ENCODE measurements around the gene MTA3. TPM values are rescaled to one million over a fixed set of nuclear protein-coding genes. Genes with fewer than 3 reads are reported as not detected.
"Not testable (repeated sequence)": the region's sequence is repeated elsewhere in the genome, so short reads cannot be mapped to it uniquely, and the experiment has no call there.

MTA3 gene
- total and polyA plus RNA-seq, 2 experiments from 2014 or later: 52.2 to 52.9 TPM

DNA sequence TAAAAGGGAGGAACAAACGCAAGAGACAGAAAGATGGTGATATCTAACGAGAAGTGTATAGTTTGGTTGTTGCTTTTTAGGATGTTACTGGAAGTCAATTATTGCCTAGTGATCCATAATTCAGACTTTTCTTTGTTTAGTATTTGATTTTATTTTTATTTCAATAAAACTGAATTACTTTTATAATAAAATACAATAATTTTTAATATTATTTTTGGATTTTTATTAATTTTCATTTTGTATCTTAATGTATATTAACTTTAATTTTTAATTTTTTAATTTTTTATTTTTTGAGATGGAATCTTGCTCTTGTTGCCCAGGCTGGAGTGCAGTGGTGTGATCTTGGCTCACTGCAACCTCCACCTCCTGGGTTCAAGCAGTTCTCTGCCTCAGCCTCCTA, 55.6 kb downstream of the MTA3 start:
- H3K27ac ChIP-seq: no peak overlapping the region
- no peaks in the 10 kb centered on the region for H3K4me1 ChIP-seq (ENCODE audit: low read depth)
- no peaks in the 10 kb centered on the region for H3K9me3 ChIP-seq (ENCODE audit: low read depth)
- H3K36me3 ChIP-seq: peaks cover 3% of the 10 kb centered on the region
- no peak overlapping the region for H3K4me3 ChIP-seq
- no peaks in the 10 kb centered on the region for H3K27me3 ChIP-seq
- TF ChIP-seq, protein P1, sequence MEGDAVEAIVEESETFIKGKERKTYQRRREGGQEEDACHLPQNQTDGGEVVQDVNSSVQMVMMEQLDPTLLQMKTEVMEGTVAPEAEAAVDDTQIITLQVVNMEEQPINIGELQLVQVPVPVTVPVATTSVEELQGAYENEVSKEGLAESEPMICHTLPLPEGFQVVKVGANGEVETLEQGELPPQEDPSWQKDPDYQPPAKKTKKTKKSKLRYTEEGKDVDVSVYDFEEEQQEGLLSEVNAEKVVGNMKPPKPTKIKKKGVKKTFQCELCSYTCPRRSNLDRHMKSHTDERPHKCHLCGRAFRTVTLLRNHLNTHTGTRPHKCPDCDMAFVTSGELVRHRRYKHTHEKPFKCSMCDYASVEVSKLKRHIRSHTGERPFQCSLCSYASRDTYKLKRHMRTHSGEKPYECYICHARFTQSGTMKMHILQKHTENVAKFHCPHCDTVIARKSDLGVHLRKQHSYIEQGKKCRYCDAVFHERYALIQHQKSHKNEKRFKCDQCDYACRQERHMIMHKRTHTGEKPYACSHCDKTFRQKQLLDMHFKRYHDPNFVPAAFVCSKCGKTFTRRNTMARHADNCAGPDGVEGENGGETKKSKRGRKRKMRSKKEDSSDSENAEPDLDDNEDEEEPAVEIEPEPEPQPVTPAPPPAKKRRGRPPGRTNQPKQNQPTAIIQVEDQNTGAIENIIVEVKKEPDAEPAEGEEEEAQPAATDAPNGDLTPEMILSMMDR (IDR thresholded peaks at IDR 0.05; ENCODE audit: low read depth, low read length): no peak
- DNase-seq (ENCODE audit: low read depth in 1 of 2, low spot score in 1 of 2): no peak

DNA sequence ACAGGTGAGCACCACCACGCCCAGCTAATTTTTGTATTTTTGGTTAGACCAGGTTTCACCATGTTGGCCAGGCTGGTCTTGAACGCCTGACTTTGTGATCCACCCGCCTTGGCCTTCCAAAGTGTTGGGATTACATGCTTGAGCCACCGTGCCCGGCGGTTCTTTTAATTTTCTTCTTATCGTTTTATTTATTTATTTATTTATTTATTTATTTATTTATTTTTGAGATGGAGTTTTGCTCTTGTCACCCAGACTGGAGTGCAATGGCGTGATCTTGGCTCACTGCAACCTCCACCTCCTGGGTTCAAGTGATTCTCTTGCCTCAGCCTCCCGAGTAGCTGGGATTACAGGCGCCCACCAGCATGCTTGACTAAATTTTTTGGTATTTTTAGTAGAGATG, 59.6 kb downstream of the MTA3 start:
- not testable (repeated sequence) for H3K9me3 ChIP-seq (ENCODE audit: low read depth); H3K4me3 ChIP-seq; DNase-seq (ENCODE audit: low read depth in 1 of 2, low spot score in 1 of 2); H3K27me3 ChIP-seq; H3K4me1 ChIP-seq (ENCODE audit: low read depth); H3K36me3 ChIP-seq; H3K27ac ChIP-seq

DNA sequence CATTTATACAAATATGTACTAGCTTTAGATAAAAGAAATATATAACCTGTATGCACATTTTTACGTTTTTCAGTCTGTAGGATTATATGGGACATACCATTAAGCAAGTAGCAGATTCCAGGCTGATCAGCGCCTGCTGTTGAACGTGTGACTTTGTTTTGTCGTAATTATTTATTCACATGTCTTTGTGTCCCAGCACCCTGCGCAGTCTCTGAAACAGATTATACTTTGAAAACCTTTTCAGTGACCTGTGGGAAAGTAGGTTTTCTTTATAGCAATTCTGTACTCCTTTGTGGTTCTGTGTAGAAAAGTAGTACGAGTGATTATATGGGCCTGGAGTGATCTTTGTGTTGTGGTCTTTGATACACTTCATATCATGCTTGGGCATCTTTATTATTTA, 68.5 kb downstream of the MTA3 start:
- no peaks in the 10 kb centered on the region for H3K36me3 ChIP-seq
- TF ChIP-seq, protein P1 (IDR thresholded peaks at IDR 0.05; ENCODE audit: low read depth, low read length): no peak
- DNase-seq (ENCODE audit: low read depth in 1 of 2, low spot score in 1 of 2): no peak
- no peak overlapping the region for H3K27ac ChIP-seq
- no peaks in the 10 kb centered on the region for H3K27me3 ChIP-seq
- H3K4me3 ChIP-seq: no peak overlapping the region
- H3K9me3 ChIP-seq (ENCODE audit: low read depth): no peaks in the 10 kb centered on the region
- peaks cover 11% of the 10 kb centered on the region for H3K4me1 ChIP-seq (ENCODE audit: low read depth)

DNA sequence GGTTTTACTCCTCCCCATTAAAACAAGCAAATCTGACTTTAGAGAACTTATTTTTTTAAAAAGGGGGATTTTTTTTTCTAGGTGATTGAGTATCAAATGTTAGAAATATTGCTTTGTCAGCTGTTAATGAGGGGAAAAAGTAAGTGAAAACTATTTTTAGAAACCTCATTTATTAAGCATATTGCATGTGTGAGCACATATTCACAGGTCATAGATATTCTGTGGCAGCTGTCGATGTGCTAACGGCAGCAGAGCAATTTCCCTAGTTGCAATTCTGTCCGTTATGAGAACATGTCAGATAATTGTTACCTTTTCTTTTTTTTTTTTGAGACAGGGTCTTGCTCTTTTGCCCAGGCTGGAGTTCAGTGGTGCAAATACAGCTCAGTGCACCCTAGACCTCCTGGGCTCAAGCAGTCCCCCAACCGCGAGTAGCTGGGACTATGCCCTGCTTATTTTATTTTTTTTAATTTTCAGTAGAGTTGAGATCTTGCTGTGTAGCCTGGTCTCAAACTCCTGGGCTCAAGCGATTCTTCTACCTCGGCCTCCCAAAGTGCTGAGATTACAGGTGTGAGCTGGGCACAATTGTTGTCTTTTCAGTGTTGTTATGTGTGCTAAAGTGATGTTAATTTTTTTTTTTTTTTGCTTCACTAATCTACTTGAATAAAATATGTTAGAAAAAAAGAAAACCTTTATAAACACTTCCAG, 69.8 kb downstream of the MTA3 start:
- no peak overlapping the region for H3K4me3 ChIP-seq
- no peak overlapping the region for H3K27ac ChIP-seq
- H3K27me3 ChIP-seq: no peaks in the 10 kb centered on the region
- H3K9me3 ChIP-seq (ENCODE audit: low read depth): no peaks in the 10 kb centered on the region
- no peak for DNase-seq (ENCODE audit: low read depth in 1 of 2, low spot score in 1 of 2)
- peaks cover 11% of the 10 kb centered on the region for H3K4me1 ChIP-seq (ENCODE audit: low read depth)
- TF ChIP-seq, protein P1 (IDR thresholded peaks at IDR 0.05; ENCODE audit: low read depth, low read length): no peak
- H3K36me3 ChIP-seq: no peaks in the 10 kb centered on the region

DNA sequence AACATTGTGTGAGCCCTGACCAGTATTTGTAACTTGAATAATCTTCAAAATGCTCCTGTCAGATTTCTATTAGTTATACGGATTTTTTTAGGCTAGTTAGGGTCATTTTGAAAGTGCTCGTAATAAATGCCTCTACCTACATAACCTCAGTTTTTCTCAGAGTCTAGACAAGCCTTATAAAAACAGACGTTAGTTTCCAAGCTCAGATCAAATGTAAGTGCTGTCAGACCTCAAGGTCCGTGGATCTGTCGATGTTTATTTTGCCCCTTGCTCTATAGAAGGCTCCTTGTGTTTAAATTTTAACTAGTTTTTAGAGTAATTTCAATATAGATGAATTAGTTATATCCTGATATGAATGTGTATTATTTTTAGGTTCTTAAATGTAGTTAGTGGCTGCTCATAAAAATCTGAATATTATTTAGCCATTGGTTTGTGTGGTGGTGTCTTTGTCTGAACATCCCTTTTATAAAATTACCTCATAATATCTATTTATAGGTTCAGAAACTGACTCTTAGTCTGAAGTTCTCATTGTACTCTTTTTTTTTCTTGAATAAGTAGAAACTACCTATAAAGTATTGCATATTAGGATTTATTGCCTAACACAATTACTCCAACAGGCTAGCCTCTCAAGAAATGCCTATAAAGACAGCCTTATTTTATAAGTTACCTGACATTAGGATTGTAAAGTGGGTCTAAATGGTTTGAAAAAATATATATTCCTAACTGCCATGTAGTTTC, 71.1 kb downstream of the MTA3 start:
- Histone ChIP-seq H3K27me3 (no peaks in the 10 kb centered on the region), H3K4me1 (ENCODE audit: low read depth) (peaks cover 11% of the 10 kb centered on the region), H3K9me3 (ENCODE audit: low read depth) (no peaks in the 10 kb centered on the region), H3K27ac (no peak overlapping the region), H3K4me3 (no peak overlapping the region), H3K36me3 (peaks cover 2% of the 10 kb centered on the region)
- DNase-seq (ENCODE audit: low read depth in 1 of 2, low spot score in 1 of 2): no peak
- TF ChIP-seq, protein P1 (IDR thresholded peaks at IDR 0.05; ENCODE audit: low read depth, low read length): no peak

DNA sequence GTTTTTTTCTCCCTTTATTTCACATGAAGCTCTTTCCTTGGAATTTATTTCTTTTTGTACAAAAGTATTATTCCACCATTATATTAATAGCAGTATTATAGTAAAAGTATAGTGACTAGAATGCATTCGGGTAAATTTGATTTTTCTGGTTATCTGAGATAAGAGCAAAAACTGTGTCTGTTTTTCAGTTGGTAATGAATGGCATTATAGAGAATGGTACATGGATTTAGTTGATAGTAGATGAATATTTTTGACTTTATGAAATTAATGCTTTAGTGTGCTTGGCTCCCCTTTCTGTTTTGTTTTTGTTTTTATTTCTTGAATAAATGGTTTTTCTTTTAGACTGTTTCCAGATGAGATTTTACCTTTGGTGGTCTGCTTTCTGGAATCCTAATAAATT, 71.8 kb downstream of the MTA3 start:
- DNase-seq (ENCODE audit: low read depth in 1 of 2, low spot score in 1 of 2): no peak
- TF ChIP-seq, protein P1 (IDR thresholded peaks at IDR 0.05; ENCODE audit: low read depth, low read length): no peak
- Histone ChIP-seq H3K36me3 (peaks cover 6% of the 10 kb centered on the region), H3K27ac (no peak overlapping the region), H3K4me1 (ENCODE audit: low read depth) (peaks cover 11% of the 10 kb centered on the region), H3K27me3 (no peaks in the 10 kb centered on the region), H3K9me3 (ENCODE audit: low read depth) (no peaks in the 10 kb centered on the region), H3K4me3 (no peak overlapping the region)

DNA sequence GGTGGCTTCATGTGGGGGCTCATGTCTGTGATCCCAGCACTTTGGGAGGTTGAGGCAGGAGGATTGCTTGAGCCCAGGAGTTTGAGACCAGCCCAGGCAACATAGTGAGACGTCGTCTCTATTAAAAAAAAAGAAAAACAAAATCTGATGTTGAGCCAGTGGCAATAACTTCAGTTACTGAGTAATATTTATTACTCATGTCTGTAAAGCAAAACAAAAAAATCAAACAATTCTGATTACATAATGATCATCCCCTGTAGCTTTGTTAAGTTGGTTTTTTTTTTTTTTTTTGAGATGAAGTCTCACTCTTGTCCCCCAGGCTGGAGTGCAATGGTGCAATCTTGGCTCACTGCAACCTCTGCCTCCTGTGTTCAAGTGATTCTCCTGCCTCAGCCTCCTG, 73.9 kb downstream of the MTA3 start:
- DNase-seq (ENCODE audit: low read depth in 1 of 2, low spot score in 1 of 2); H3K27me3 ChIP-seq; H3K9me3 ChIP-seq (ENCODE audit: low read depth); H3K4me3 ChIP-seq; H3K27ac ChIP-seq: not testable (repeated sequence)
- peaks cover 11% of the 10 kb centered on the region for H3K4me1 ChIP-seq (ENCODE audit: low read depth)
- H3K36me3 ChIP-seq: peaks cover 13% of the 10 kb centered on the region
